Measurements from ENCODE around the gene ACOXL. TPM values are rescaled to one million over a fixed set of nuclear protein-coding genes. Genes with fewer than 3 reads are reported as not detected.

ACOXL gene
- total and polyA plus RNA-seq, 9 of the 15 experiments (the other 6 are each of a cell fraction or from before 2014, with no cell fraction given): 0.31 to 0.56 TPM; not detected in 7

DNA sequence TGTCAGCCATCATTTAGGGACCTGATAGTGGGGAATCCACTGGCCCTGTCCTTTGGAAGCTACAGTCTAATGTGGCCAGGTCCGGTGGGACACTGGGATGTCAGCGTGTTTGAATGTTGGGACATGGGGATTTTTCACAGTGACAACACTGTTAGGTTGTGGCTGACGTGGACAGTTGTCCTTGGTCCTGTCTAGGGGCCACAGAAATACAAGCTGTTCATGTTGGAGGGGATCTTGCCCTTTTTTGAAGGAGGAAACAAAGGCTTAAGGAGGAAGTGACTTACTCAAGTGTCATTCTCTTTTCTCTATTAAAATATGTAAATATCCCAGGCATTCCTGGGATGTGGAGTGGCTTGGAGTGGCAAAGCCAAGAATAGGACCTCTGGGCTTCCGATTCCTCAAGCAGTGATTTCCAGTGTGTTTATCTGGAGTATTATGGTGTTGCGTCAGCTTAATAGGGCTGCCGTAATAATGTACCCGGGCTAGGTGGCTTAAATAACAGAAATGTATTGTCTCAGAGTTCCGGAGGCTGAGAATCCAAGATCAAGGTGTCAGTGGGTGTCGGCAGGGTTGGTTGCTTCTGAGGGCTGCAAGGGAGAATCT is 8.5 kb downstream of the ACOXL start:
- H3K9me3 ChIP-seq (replicated peaks; ENCODE audit: control insufficient read depth, insufficient read depth, low read depth, low read length): no peaks in the 10 kb centered on the region
- intact Hi-C loops (cut with micrococcal nuclease): no loop called here
- no peaks in the 10 kb centered on the region for H3K9me1 ChIP-seq (ENCODE audit: control insufficient read depth, insufficient read depth, low read length)
- in situ Hi-C loops (cut with MboI): loop anchor here (5.0 kb wide), 1 partner anchor 49 kb away; no protein-coding TSS in a partner anchor
- H3K27ac ChIP-seq (ENCODE audit: extremely low read depth, low read depth, low read length): no peak overlapping the region
- peak overlapping the region; percentile 35; the same call in 1 of the 2 replicates for H2AFZ ChIP-seq (ENCODE audit: low read depth, low read length)
- ATAC-seq: no peak
- H3K27me3 ChIP-seq (ENCODE audit: control insufficient read depth in 2 of 2, insufficient read depth in 2 of 2, low read length in 2 of 2): peaks cover 7 to 23% of the 10 kb centered on the region in 2 experiments; a peak in 3 of 5 replicates
- BruUV-seq (replicated peaks): no TSS peak
- H3K36me3 ChIP-seq (ENCODE audit: control insufficient read depth, insufficient read depth, low read length): no peaks in the 10 kb centered on the region
- no peak overlapping the region for H3K9ac ChIP-seq (ENCODE audit: insufficient read depth in 1 of 2, low read depth in 2 of 2, low read length in 2 of 2)
- 9% methylated on average over 9 of the region's 9 CpGs for WGBS (ENCODE audit: insufficient coverage, low coverage, missing lambda C conversion rate)
- H4K20me1 ChIP-seq (replicated peaks; ENCODE audit: control insufficient read depth, insufficient read depth, low read length): no peaks in the 10 kb centered on the region
- ChIA-PET POLR2A (no interaction called here), CTCF (ENCODE audit: low intra/inter-chr PET ratio) (no interaction called here)
- H3K4me1 ChIP-seq (replicated peaks in 1 of 2; ENCODE audit: control insufficient read depth in 2 of 2, insufficient read depth in 2 of 2, low read length in 2 of 2): peaks cover 0 to 6% of the 10 kb centered on the region in 2 experiments; a peak in 1 of 5 replicates
- no peak overlapping the region for H3K4me2 ChIP-seq (ENCODE audit: insufficient read depth, low read length)
- FAIRE-seq: no peak
- H3K4me3 ChIP-seq: no peak overlapping the region
- no peak for DNase-seq (ENCODE audit: extremely low read depth in 1 of 4, low spot score in 3 of 4)
- no peaks in the 10 kb centered on the region for H3K79me2 ChIP-seq (ENCODE audit: control insufficient read depth, insufficient read depth, low read length)
- TF ChIP-seq ZNF764 (CRISPR knock-in tag; IDR thresholded peaks at IDR 0.05; ENCODE audit: low read depth) (no peak), ZNF785 (CRISPR knock-in tag; IDR thresholded peaks at IDR 0.05) (no peak), FOXJ3 (CRISPR knock-in tag; IDR thresholded peaks at IDR 0.05) (no peak), YY1 (IDR thresholded peaks at IDR 0.05; ENCODE audit: borderline replicate concordance in 1 of 3, control insufficient read depth in 1 of 3, extremely low read depth in 1 of 3, insufficient read depth in 3 of 3, insufficient read length in 1 of 3, insufficient replicate concordance in 2 of 3, low read depth in 1 of 3, low read length in 2 of 3) (no peak), PRMT5 (CRISPR knock-in tag; IDR thresholded peaks at IDR 0.05) (no peak), C11orf30 (IDR thresholded peaks at IDR 0.05; ENCODE audit: low read depth) (no peak), SAFB (IDR thresholded peaks at IDR 0.05; ENCODE audit: borderline replicate concordance, low read depth, low read length) (no peak)
- TF ChIP-seq, protein P1, sequence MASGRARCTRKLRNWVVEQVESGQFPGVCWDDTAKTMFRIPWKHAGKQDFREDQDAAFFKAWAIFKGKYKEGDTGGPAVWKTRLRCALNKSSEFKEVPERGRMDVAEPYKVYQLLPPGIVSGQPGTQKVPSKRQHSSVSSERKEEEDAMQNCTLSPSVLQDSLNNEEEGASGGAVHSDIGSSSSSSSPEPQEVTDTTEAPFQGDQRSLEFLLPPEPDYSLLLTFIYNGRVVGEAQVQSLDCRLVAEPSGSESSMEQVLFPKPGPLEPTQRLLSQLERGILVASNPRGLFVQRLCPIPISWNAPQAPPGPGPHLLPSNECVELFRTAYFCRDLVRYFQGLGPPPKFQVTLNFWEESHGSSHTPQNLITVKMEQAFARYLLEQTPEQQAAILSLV (tag; IDR thresholded peaks at IDR 0.05): no peak
- TF ChIP-seq, protein P2, sequence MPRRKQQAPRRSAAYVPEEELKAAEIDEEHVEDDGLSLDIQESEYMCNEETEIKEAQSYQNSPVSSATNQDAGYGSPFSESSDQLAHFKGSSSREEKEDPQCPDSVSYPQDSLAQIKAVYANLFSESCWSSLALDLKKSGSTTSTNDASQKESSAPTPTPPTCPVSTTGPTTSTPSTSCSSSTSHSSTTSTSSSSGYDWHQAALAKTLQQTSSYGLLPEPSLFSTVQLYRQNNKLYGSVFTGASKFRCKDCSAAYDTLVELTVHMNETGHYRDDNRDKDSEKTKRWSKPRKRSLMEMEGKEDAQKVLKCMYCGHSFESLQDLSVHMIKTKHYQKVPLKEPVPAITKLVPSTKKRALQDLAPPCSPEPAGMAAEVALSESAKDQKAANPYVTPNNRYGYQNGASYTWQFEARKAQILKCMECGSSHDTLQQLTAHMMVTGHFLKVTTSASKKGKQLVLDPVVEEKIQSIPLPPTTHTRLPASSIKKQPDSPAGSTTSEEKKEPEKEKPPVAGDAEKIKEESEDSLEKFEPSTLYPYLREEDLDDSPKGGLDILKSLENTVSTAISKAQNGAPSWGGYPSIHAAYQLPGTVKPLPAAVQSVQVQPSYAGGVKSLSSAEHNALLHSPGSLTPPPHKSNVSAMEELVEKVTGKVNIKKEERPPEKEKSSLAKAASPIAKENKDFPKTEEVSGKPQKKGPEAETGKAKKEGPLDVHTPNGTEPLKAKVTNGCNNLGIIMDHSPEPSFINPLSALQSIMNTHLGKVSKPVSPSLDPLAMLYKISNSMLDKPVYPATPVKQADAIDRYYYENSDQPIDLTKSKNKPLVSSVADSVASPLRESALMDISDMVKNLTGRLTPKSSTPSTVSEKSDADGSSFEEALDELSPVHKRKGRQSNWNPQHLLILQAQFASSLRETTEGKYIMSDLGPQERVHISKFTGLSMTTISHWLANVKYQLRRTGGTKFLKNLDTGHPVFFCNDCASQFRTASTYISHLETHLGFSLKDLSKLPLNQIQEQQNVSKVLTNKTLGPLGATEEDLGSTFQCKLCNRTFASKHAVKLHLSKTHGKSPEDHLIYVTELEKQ (CRISPR knock-in tag; IDR thresholded peaks at IDR 0.05): no peak
- TF ChIP-seq, protein P3, sequence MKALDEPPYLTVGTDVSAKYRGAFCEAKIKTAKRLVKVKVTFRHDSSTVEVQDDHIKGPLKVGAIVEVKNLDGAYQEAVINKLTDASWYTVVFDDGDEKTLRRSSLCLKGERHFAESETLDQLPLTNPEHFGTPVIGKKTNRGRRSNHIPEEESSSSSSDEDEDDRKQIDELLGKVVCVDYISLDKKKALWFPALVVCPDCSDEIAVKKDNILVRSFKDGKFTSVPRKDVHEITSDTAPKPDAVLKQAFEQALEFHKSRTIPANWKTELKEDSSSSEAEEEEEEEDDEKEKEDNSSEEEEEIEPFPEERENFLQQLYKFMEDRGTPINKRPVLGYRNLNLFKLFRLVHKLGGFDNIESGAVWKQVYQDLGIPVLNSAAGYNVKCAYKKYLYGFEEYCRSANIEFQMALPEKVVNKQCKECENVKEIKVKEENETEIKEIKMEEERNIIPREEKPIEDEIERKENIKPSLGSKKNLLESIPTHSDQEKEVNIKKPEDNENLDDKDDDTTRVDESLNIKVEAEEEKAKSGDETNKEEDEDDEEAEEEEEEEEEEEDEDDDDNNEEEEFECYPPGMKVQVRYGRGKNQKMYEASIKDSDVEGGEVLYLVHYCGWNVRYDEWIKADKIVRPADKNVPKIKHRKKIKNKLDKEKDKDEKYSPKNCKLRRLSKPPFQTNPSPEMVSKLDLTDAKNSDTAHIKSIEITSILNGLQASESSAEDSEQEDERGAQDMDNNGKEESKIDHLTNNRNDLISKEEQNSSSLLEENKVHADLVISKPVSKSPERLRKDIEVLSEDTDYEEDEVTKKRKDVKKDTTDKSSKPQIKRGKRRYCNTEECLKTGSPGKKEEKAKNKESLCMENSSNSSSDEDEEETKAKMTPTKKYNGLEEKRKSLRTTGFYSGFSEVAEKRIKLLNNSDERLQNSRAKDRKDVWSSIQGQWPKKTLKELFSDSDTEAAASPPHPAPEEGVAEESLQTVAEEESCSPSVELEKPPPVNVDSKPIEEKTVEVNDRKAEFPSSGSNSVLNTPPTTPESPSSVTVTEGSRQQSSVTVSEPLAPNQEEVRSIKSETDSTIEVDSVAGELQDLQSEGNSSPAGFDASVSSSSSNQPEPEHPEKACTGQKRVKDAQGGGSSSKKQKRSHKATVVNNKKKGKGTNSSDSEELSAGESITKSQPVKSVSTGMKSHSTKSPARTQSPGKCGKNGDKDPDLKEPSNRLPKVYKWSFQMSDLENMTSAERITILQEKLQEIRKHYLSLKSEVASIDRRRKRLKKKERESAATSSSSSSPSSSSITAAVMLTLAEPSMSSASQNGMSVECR (CRISPR knock-in tag; IDR thresholded peaks at IDR 0.05): no peak

Measured in K562 (cell line).